Skeletal muscle cell (primary cell): ENCODE results near the gene AMBN.
"Not testable (repeated sequence)": the region's sequence is repeated elsewhere in the genome, so short reads cannot be mapped to it uniquely, and the experiment has no call there.

ENCODE experiments used
- DNase-seq: peaks from one replicate; pipeline ENCODE4 v3.0.0-alpha.2; 2010; ENCODE audit warnings: low read depth
- H3K4me3 ChIP-seq: 2 replicates; pipeline ENCODE4 v1.5.1; 2011; ENCODE audit warnings: low read depth, mild to moderate bottlenecking, control low read depth, low read length, moderate library complexity

AMBN gene

GRCh38 chr4:70603856-70604255 lies 11.8 kb downstream of the AMBN start:
- H3K4me3 ChIP-seq, result no peak overlapping the region
- DNase-seq, result peak; percentile 27

- no peak for DNase-seq
- H3K4me3 ChIP-seq, result no peak overlapping the region
Observed at GRCh38 chr4:70606459-70606858, 14.4 kb downstream of the AMBN start.

GRCh38 chr4:70607334-70607853 lies 15.3 kb downstream of the AMBN start:
- H3K4me3 ChIP-seq, result no peak overlapping the region

GRCh38 chr4:70608324-70608723 lies 16.3 kb downstream of the AMBN start:
- DNase-seq, result no peak
- H3K4me3 ChIP-seq, result no peak overlapping the region

More at GRCh38 chr4:70607334-70607853, 15.3 kb downstream of the AMBN start:
- DNase-seq, result no peak

- no peak for DNase-seq
- H3K4me3 ChIP-seq, result no peak overlapping the region
Observed at GRCh38 chr4:70613306-70614183, 21.5 kb downstream of the AMBN start.

GRCh38 chr4:70614184-70614555 lies 22.1 kb downstream of the AMBN start:
- DNase-seq, result no peak
- no peak overlapping the region for H3K4me3 ChIP-seq

- H3K4me3 ChIP-seq, result no peak overlapping the region
- DNase-seq, result no peak
Observed at GRCh38 chr4:70619288-70619687, 27.2 kb downstream of the AMBN start.

GRCh38 chr4:70619778-70620177 lies 27.7 kb downstream of the AMBN start:
- DNase-seq, result no peak
- no peak overlapping the region for H3K4me3 ChIP-seq

GRCh38 chr4:70623323-70623722 lies 31.3 kb downstream of the AMBN start:
- no peak for DNase-seq
- no peak overlapping the region for H3K4me3 ChIP-seq

GRCh38 chr4:70624226-70624793 lies 32.3 kb downstream of the AMBN start:
- no peak for DNase-seq
- no peak overlapping the region for H3K4me3 ChIP-seq

GRCh38 chr4:70627620-70628019 lies 35.6 kb downstream of the AMBN start:
- no peak overlapping the region for H3K4me3 ChIP-seq
- DNase-seq, result no peak

GRCh38 chr4:70628444-70628843 lies 36.4 kb downstream of the AMBN start, which contains the start of gene ENAM:
ENAM (plus strand) TSS chr4:70628744; CDS start chr4:70629501, 757 bp downstream.
- DNase-seq, result no peak

GRCh38 chr4:70629469-70630090 lies 37.5 kb downstream of the AMBN start:
- H3K4me3 ChIP-seq, result no peak overlapping the region
- DNase-seq, result no peak

More at GRCh38 chr4:70628444-70628843, 36.4 kb downstream of the AMBN start, which contains the start of gene ENAM:
- no peak within 1 kb of the TSS for H3K4me3 ChIP-seq

- no peak overlapping the region for H3K4me3 ChIP-seq
- DNase-seq, result no peak
Observed at GRCh38 chr4:70630162-70630561, 38.1 kb downstream of the AMBN start.

- H3K4me3 ChIP-seq, result no peak overlapping the region
- no peak for DNase-seq
Observed at GRCh38 chr4:70632028-70632427, 40.0 kb downstream of the AMBN start.

- no peak for DNase-seq
- H3K4me3 ChIP-seq, result no peak overlapping the region
Observed at GRCh38 chr4:70634482-70634881, 42.4 kb downstream of the AMBN start.

GRCh38 chr4:70637239-70637913 lies 45.3 kb downstream of the AMBN start:
- no peak overlapping the region for H3K4me3 ChIP-seq
- DNase-seq, result no peak

- DNase-seq, result no peak
- H3K4me3 ChIP-seq, result no peak overlapping the region
Observed at GRCh38 chr4:70640192-70640591, 48.1 kb downstream of the AMBN start.

GRCh38 chr4:70650741-70651140 lies 58.7 kb downstream of the AMBN start:
- not testable (repeated sequence) for DNase-seq, H3K4me3 ChIP-seq
